ENCODE results near the gene SPRR2D. TPM values are rescaled to one million over a fixed set of nuclear protein-coding genes. Genes with fewer than 3 reads are reported as not detected.

SPRR2D gene
- total RNA-seq (2022; extraction: Qiagen RNA extraction; ENCODE audit: low read depth) = not detected in 5 replicates

GRCh38 chr1:153040950-153041631, at the start of gene SPRR2D:
Gene SPRR2D (minus strand): TSS chr1:153041120. CDS start chr1:153040346, 774 bp downstream.

GRCh38 chr1:153071511-153071910, 30.6 kb upstream of the SPRR2D start, which contains the start of gene SPRR2B:
Gene SPRR2B (minus strand): TSS chr1:153071611. CDS start chr1:153070839, 772 bp downstream.

GRCh38 chr1:153057375-153057774, 16.5 kb upstream of the SPRR2D start, which contains the start of gene SPRR2A:
Gene SPRR2A (minus strand): TSS chr1:153057512. CDS start chr1:153056735, 777 bp downstream.

GRCh38 chr1:153030895-153031294, 10.0 kb downstream of the SPRR2D start, which contains the start of gene SPRR1B:
Gene SPRR1B (plus strand): TSS chr1:153031203. CDS start chr1:153032346, 1,143 bp downstream.

GRCh38 chr1:153001382-153001781, 39.5 kb downstream of the SPRR2D start, which contains the start of gene SPRR3:
Gene SPRR3 (plus strand): TSS chr1:153001749. CDS start chr1:153003021, 1,272 bp downstream.

Other genes starting within 250 kb of the SPRR2D start
- gene LCE1D, start 244.4 kb downstream of the SPRR2D start, total RNA-seq (2022; extraction: Qiagen RNA extraction; ENCODE audit: low read depth) = not detected in 5 replicates
- not detected in 5 replicates for gene LCE1C, start 234.5 kb downstream of the SPRR2D start, total RNA-seq (2022; extraction: Qiagen RNA extraction; ENCODE audit: low read depth)
- not detected in 5 replicates for gene LCE1B, start 229.1 kb downstream of the SPRR2D start, total RNA-seq (2022; extraction: Qiagen RNA extraction; ENCODE audit: low read depth)
- gene LCE1A, start 213.6 kb downstream of the SPRR2D start, total RNA-seq (2022; extraction: Qiagen RNA extraction; ENCODE audit: low read depth) = not detected in 5 replicates
- gene LCE6A, start 198.3 kb downstream of the SPRR2D start, total RNA-seq (2022; extraction: Qiagen RNA extraction; ENCODE audit: low read depth) = not detected in 5 replicates
- gene LCE7A, start 181.1 kb downstream of the SPRR2D start, total RNA-seq (2022; extraction: Qiagen RNA extraction; ENCODE audit: low read depth) = not detected in 5 replicates
- not detected in 5 replicates for gene SMCP, start 162.8 kb downstream of the SPRR2D start, total RNA-seq (2022; extraction: Qiagen RNA extraction; ENCODE audit: low read depth)
- gene IVL, start 132.6 kb downstream of the SPRR2D start, total RNA-seq (2022; extraction: Qiagen RNA extraction; ENCODE audit: low read depth) = 0.08 TPM in 1 of 5 replicates, not detected in the others
- not detected in 5 replicates for gene SPRR5, start 93.9 kb downstream of the SPRR2D start, total RNA-seq (2022; extraction: Qiagen RNA extraction; ENCODE audit: low read depth)
- not detected in 5 replicates for gene SPRR4, start 70.5 kb downstream of the SPRR2D start, total RNA-seq (2022; extraction: Qiagen RNA extraction; ENCODE audit: low read depth)
- not detected in 5 replicates for gene SPRR1A, start 57.0 kb downstream of the SPRR2D start, total RNA-seq (2022; extraction: Qiagen RNA extraction; ENCODE audit: low read depth)
- gene SPRR3, start 39.4 kb downstream of the SPRR2D start, total RNA-seq (2022; extraction: Qiagen RNA extraction; ENCODE audit: low read depth) = not detected in 5 replicates
- gene SPRR1B, start 9.9 kb downstream of the SPRR2D start, total RNA-seq (2022; extraction: Qiagen RNA extraction; ENCODE audit: low read depth) = not detected in 5 replicates
- gene SPRR2A, start 16.4 kb upstream of the SPRR2D start, total RNA-seq (2022; extraction: Qiagen RNA extraction; ENCODE audit: low read depth) = not detected in 5 replicates
- gene SPRR2B, start 30.5 kb upstream of the SPRR2D start, total RNA-seq (2022; extraction: Qiagen RNA extraction; ENCODE audit: low read depth) = not detected in 5 replicates
- not detected in 5 replicates for gene SPRR2E, start 53.4 kb upstream of the SPRR2D start, total RNA-seq (2022; extraction: Qiagen RNA extraction; ENCODE audit: low read depth)
- not detected in 5 replicates for gene SPRR2F, start 72.4 kb upstream of the SPRR2D start, total RNA-seq (2022; extraction: Qiagen RNA extraction; ENCODE audit: low read depth)
- gene SPRR2G, start 109.8 kb upstream of the SPRR2D start, total RNA-seq (2022; extraction: Qiagen RNA extraction; ENCODE audit: low read depth) = not detected in 5 replicates
- gene LELP1, start 162.3 kb upstream of the SPRR2D start, total RNA-seq (2022; extraction: Qiagen RNA extraction; ENCODE audit: low read depth) = not detected in 5 replicates
- not detected in 5 replicates for gene PRR9, start 176.5 kb upstream of the SPRR2D start, total RNA-seq (2022; extraction: Qiagen RNA extraction; ENCODE audit: low read depth)
- gene LORICRIN, start 218.6 kb upstream of the SPRR2D start, total RNA-seq (2022; extraction: Qiagen RNA extraction; ENCODE audit: low read depth) = not detected in 5 replicates

Data from A549 treated with RU486 at 1 μM for 4 hours (cell line).